GM21717 (cell line): Measurements from ENCODE around the gene LFNG.
"Not testable (repeated sequence)": the region's sequence is repeated elsewhere in the genome, so short reads cannot be mapped to it uniquely, and the experiment has no call there.

Source experiments
- ATAC-seq: cut with Tn5 transposase; IDR thresholded peaks from one replicate; pipeline ENCODE4 v1.9.1; 2021; ENCODE audit warnings: mild to moderate bottlenecking, moderate library complexity; ENCODE audit not compliant: unreplicated experiment

The LFNG gene

GRCh38 chr7:2527505-2528467 is 8.2 kb downstream of the LFNG start:
- no peak for ATAC-seq

- peak; percentile 4 for ATAC-seq
Observed at GRCh38 chr7:2528481-2529095, 9.0 kb downstream of the LFNG start.

GRCh38 chr7:2529161-2530070 is 9.8 kb downstream of the LFNG start:
- peak; percentile 51 for ATAC-seq

GRCh38 chr7:2530071-2530987 is 10.8 kb downstream of the LFNG start:
- ATAC-seq = peak; percentile 43

GRCh38 chr7:2530994-2531795 is 11.6 kb downstream of the LFNG start:
- not testable (repeated sequence) for ATAC-seq

- not testable (repeated sequence) for ATAC-seq
Observed at GRCh38 chr7:2531796-2532110, 12.2 kb downstream of the LFNG start.

- not testable (repeated sequence) for ATAC-seq
Observed at GRCh38 chr7:2532199-2532772, 12.7 kb downstream of the LFNG start.

GRCh38 chr7:2532816-2533215 is 13.2 kb downstream of the LFNG start:
- ATAC-seq = not testable (repeated sequence)

GRCh38 chr7:2533566-2533965 is 14.0 kb downstream of the LFNG start:
- not testable (repeated sequence) for ATAC-seq

GRCh38 chr7:2534214-2534613 is 14.6 kb downstream of the LFNG start:
- not testable (repeated sequence) for ATAC-seq

- ATAC-seq = not testable (repeated sequence)
Observed at GRCh38 chr7:2535872-2536627, 16.5 kb downstream of the LFNG start.

- ATAC-seq = no peak
Observed at GRCh38 chr7:2537981-2538851, 18.6 kb downstream of the LFNG start.

GRCh38 chr7:2539031-2539911 is 19.7 kb downstream of the LFNG start:
- no peak for ATAC-seq

GRCh38 chr7:2540133-2540532 is 20.6 kb downstream of the LFNG start:
- no peak for ATAC-seq

GRCh38 chr7:2540641-2541051 is 21.1 kb downstream of the LFNG start:
- ATAC-seq = no peak

GRCh38 chr7:2541291-2542010 is 21.9 kb downstream of the LFNG start:
- ATAC-seq = no peak
